SK-N-SH treated with all-trans-retinoic acid at 6 μM for 48 hours (cell line): ENCODE results near the gene VPS13D.

Experiments used
- ATAC-seq: fragments of 200-7000 bp; cut with Tn5 transposase; 3 replicates; pipeline ENCODE4 v1.9.1; 2020; ENCODE audit warnings: mild to moderate bottlenecking, moderate library complexity
- ARNTL ChIP-seq: fragments of 450-650 bp; formaldehyde crosslinking; IDR thresholded peaks from 2 replicates; pipeline ENCODE4 v1.5.0; 2020; ENCODE audit warnings: low read depth, mild to moderate bottlenecking, moderate library complexity, borderline replicate concordance
- BACH2 ChIP-seq: fragments of 250-450 bp; sonication (Bioruptor Pico); IDR thresholded peaks from 2 replicates; pipeline ENCODE4 v1.9.0; 2021; ENCODE audit warnings: mild to moderate bottlenecking, borderline replicate concordance
- CSDC2 ChIP-seq: fragments of 250-450 bp; sonication (Bioruptor Pico); IDR thresholded peaks from 2 replicates; pipeline ENCODE4 v1.5.0; 2020; ENCODE audit warnings: mild to moderate bottlenecking, moderate library complexity
- ESRRG ChIP-seq: fragments of 250-450 bp; sonication (Bioruptor Pico); IDR thresholded peaks from 2 replicates; pipeline ENCODE4 v1.6.1; 2021; ENCODE audit warnings: mild to moderate bottlenecking
- GLIS3 ChIP-seq: fragments of 250-450 bp; sonication (Bioruptor Pico); IDR thresholded peaks from 2 replicates; pipeline ENCODE4 v1.5.0; 2020; ENCODE audit warnings: mild to moderate bottlenecking, moderate library complexity
- ISL1 ChIP-seq: fragments of 250-450 bp; sonication (Bioruptor Pico); IDR thresholded peaks from 2 replicates; pipeline ENCODE4 v2.1.2; 2022; ENCODE audit warnings: mild to moderate bottlenecking, moderate library complexity
- PPARA ChIP-seq: fragments of 250-450 bp; sonication (Bioruptor Pico); IDR thresholded peaks from 2 replicates; pipeline ENCODE4 v1.5.0; 2020; ENCODE audit warnings: mild to moderate bottlenecking, borderline replicate concordance
- RARB ChIP-seq: fragments of 250-450 bp; sonication (Bioruptor Pico); IDR thresholded peaks from 2 replicates; pipeline ENCODE4 v1.8.0; 2021; ENCODE audit warnings: mild to moderate bottlenecking, moderate library complexity
- TCF4 ChIP-seq: fragments of 250-450 bp; sonication (Bioruptor Pico); IDR thresholded peaks from 2 replicates; pipeline ENCODE4 v1.8.0; 2021; ENCODE audit warnings: mild to moderate bottlenecking, moderate library complexity, borderline replicate concordance
- TOX ChIP-seq: fragments of 250-450 bp; sonication (Bioruptor Pico); IDR thresholded peaks from 2 replicates; pipeline ENCODE4 v1.8.0; 2021; ENCODE audit warnings: mild to moderate bottlenecking, moderate library complexity, borderline replicate concordance
- ZC3H10 ChIP-seq: fragments of 250-450 bp; sonication (Bioruptor Pico); IDR thresholded peaks from 2 replicates; pipeline ENCODE4 v1.5.1; 2021; ENCODE audit warnings: mild to moderate bottlenecking, moderate library complexity
- ZFP3 ChIP-seq: fragments of 250-450 bp; sonication (Bioruptor Pico); IDR thresholded peaks from 2 replicates; pipeline ENCODE4 v1.5.0; 2020; ENCODE audit warnings: mild to moderate bottlenecking, moderate library complexity
- ZFP30 ChIP-seq: fragments of 450-650 bp; formaldehyde crosslinking; IDR thresholded peaks from 2 replicates; pipeline ENCODE4 v1.5.0; 2022; ENCODE audit warnings: mild to moderate bottlenecking, moderate library complexity
- ZNF565 ChIP-seq: fragments of 450-650 bp; formaldehyde crosslinking; conservative IDR thresholded peaks from 2 replicates; pipeline ENCODE4 v1.5.0; 2020; ENCODE audit warnings: low read depth, mild to moderate bottlenecking, moderate library complexity
- ZNF70 ChIP-seq: fragments of 450-650 bp; formaldehyde crosslinking; IDR thresholded peaks from 2 replicates; pipeline ENCODE4 v1.5.0; 2020; ENCODE audit warnings: mild to moderate bottlenecking, moderate library complexity
- ZNF8 ChIP-seq: fragments of 450-650 bp; formaldehyde crosslinking; IDR thresholded peaks from 2 replicates; pipeline ENCODE4 v1.5.0; 2020; ENCODE audit warnings: mild to moderate bottlenecking, moderate library complexity
- TF ChIP-seq, protein P1 (sequence below): fragments of 250-450 bp; sonication (Bioruptor Pico); IDR thresholded peaks from 2 replicates; pipeline ENCODE4 v1.5.0; 2020; ENCODE audit warnings: mild to moderate bottlenecking, moderate library complexity
- TF ChIP-seq, protein P2 (sequence below): fragments of 250-450 bp; sonication (Bioruptor Pico); IDR thresholded peaks from 2 replicates; pipeline ENCODE4 v1.5.1; 2020; ENCODE audit warnings: low read depth, mild to moderate bottlenecking, moderate library complexity
- TF ChIP-seq, protein P3 (sequence below): fragments of 250-450 bp; sonication (Bioruptor Pico); IDR thresholded peaks from 2 replicates; pipeline ENCODE4 v1.8.0; 2020; ENCODE audit warnings: mild to moderate bottlenecking, moderate library complexity, borderline replicate concordance
- TF ChIP-seq, protein P4 (sequence below): fragments of 250-450 bp; sonication (Bioruptor Pico); IDR thresholded peaks from 2 replicates; pipeline ENCODE4 v1.5.1; 2021; ENCODE audit warnings: mild to moderate bottlenecking, moderate library complexity

The VPS13D gene

DNA sequence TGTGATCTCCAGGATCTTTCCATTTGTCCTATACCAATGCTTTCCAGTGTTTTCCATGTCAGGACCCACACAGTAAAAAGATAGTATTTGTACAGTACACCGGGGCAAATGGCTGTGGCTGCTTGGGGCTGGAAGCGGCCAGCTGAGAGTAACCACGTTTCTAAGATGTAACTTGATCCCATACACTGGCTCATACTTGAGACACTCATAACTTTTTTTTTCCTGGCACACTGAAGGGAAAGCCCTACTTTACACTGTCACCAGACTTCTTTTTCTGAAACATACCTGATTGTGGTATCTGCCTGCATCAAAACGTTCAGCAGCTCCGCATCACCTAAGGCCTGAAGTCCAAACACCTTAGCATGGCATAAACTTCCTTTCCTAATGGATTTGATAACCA lies 21.6 kb downstream of the VPS13D start:
- ATAC-seq: peak; percentile 84
- TF ChIP-seq RARB (CRISPR knock-in tag): no peak
- no peak for TF ChIP-seq ESRRG
- TF ChIP-seq ZFP30 (CRISPR knock-in tag): no peak
- no peak for TF ChIP-seq CSDC2 (CRISPR knock-in tag)
- no peak for TF ChIP-seq GLIS3 (CRISPR knock-in tag)
- TF ChIP-seq TCF4 (CRISPR knock-in tag): no peak
- no peak for TF ChIP-seq ZNF70 (CRISPR knock-in tag)
- TF ChIP-seq ZNF565 (CRISPR knock-in tag): no peak
- TF ChIP-seq, protein P1, sequence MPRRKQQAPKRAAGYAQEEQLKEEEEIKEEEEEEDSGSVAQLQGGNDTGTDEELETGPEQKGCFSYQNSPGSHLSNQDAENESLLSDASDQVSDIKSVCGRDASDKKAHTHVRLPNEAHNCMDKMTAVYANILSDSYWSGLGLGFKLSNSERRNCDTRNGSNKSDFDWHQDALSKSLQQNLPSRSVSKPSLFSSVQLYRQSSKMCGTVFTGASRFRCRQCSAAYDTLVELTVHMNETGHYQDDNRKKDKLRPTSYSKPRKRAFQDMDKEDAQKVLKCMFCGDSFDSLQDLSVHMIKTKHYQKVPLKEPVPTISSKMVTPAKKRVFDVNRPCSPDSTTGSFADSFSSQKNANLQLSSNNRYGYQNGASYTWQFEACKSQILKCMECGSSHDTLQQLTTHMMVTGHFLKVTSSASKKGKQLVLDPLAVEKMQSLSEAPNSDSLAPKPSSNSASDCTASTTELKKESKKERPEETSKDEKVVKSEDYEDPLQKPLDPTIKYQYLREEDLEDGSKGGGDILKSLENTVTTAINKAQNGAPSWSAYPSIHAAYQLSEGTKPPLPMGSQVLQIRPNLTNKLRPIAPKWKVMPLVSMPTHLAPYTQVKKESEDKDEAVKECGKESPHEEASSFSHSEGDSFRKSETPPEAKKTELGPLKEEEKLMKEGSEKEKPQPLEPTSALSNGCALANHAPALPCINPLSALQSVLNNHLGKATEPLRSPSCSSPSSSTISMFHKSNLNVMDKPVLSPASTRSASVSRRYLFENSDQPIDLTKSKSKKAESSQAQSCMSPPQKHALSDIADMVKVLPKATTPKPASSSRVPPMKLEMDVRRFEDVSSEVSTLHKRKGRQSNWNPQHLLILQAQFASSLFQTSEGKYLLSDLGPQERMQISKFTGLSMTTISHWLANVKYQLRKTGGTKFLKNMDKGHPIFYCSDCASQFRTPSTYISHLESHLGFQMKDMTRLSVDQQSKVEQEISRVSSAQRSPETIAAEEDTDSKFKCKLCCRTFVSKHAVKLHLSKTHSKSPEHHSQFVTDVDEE (CRISPR knock-in tag): no peak
- TF ChIP-seq, protein P2, sequence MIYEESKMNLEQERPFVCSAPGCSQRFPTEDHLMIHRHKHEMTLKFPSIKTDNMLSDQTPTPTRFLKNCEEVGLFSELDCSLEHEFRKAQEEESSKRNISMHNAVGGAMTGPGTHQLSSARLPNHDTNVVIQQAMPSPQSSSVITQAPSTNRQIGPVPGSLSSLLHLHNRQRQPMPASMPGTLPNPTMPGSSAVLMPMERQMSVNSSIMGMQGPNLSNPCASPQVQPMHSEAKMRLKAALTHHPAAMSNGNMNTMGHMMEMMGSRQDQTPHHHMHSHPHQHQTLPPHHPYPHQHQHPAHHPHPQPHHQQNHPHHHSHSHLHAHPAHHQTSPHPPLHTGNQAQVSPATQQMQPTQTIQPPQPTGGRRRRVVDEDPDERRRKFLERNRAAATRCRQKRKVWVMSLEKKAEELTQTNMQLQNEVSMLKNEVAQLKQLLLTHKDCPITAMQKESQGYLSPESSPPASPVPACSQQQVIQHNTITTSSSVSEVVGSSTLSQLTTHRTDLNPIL (CRISPR knock-in tag): no peak
- TF ChIP-seq, protein P3, sequence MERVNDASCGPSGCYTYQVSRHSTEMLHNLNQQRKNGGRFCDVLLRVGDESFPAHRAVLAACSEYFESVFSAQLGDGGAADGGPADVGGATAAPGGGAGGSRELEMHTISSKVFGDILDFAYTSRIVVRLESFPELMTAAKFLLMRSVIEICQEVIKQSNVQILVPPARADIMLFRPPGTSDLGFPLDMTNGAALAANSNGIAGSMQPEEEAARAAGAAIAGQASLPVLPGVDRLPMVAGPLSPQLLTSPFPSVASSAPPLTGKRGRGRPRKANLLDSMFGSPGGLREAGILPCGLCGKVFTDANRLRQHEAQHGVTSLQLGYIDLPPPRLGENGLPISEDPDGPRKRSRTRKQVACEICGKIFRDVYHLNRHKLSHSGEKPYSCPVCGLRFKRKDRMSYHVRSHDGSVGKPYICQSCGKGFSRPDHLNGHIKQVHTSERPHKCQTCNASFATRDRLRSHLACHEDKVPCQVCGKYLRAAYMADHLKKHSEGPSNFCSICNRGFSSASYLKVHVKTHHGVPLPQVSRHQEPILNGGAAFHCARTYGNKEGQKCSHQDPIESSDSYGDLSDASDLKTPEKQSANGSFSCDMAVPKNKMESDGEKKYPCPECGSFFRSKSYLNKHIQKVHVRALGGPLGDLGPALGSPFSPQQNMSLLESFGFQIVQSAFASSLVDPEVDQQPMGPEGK (CRISPR knock-in tag): no peak
- TF ChIP-seq, all 23 proteins: peak for 0

DNA sequence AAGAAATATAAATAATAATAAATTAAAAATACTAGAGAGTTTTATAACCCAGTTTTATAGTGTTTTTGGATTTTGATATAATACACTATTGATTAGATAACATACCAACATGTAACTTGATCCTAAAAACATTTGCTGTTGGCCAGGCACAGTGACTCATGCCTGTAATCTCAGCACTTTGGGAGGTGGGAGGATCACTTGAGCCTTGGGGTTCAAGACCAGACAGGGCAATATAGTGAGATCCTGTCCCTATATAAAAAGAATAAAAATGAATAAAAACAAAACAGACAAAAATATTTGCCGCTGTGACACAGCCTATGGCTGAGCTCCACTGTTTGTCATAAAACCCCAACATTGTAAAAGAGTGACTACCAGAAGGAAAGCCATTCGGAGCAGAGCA lies 26.1 kb downstream of the VPS13D start:
- no peak for ATAC-seq

More for the DNA sequence above, 26.1 kb downstream of the VPS13D start:
- TF ChIP-seq ZFP3 (CRISPR knock-in tag) (no peak), CSDC2 (CRISPR knock-in tag) (no peak), ESRRG (no peak), ZNF70 (CRISPR knock-in tag) (no peak), ZNF565 (CRISPR knock-in tag) (no peak), ZNF8 (CRISPR knock-in tag) (no peak), ISL1 (CRISPR knock-in tag) (no peak), PPARA (CRISPR knock-in tag) (no peak), ZC3H10 (CRISPR knock-in tag) (no peak), TCF4 (CRISPR knock-in tag) (no peak), RARB (CRISPR knock-in tag) (no peak), ARNTL (CRISPR knock-in tag) (no peak), BACH2 (CRISPR knock-in tag) (no peak), TOX (no peak)
- TF ChIP-seq, protein P4, sequence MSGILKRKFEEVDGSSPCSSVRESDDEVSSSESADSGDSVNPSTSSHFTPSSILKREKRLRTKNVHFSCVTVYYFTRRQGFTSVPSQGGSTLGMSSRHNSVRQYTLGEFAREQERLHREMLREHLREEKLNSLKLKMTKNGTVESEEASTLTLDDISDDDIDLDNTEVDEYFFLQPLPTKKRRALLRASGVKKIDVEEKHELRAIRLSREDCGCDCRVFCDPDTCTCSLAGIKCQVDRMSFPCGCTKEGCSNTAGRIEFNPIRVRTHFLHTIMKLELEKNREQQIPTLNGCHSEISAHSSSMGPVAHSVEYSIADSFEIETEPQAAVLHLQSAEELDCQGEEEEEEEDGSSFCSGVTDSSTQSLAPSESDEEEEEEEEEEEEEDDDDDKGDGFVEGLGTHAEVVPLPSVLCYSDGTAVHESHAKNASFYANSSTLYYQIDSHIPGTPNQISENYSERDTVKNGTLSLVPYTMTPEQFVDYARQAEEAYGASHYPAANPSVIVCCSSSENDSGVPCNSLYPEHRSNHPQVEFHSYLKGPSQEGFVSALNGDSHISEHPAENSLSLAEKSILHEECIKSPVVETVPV (CRISPR knock-in tag): no peak
- TF ChIP-seq, protein P1 (CRISPR knock-in tag): no peak
- TF ChIP-seq, protein P2 (CRISPR knock-in tag): no peak
- TF ChIP-seq, protein P3 (CRISPR knock-in tag): no peak
- TF ChIP-seq, all 23 proteins: peak for 0
